Stimulated activated naive B cell treated with anti-CD40 and anti-IgM and Interleukin-4, amounts not matched to agents 10 μg/mL and 1 μg/mL and 100 μg/mL, for 72 hours (primary cell): ENCODE measurements around the gene ERGIC1.
"Not testable (repeated sequence)": the region's sequence is repeated elsewhere in the genome, so short reads cannot be mapped to it uniquely, and the experiment has no call there.

ENCODE experiments used
- ATAC-seq, 2 donors: fragments of 150-1000 bp; cut with Tn5 transposase; replicated peaks; 2 replicates each; pipeline ENCODE4 v1.10.0; 2021; ENCODE audit warnings: moderate library complexity in 1 of 2
- DNase-seq: peaks from one replicate; pipeline ENCODE4 v3.0.0; 2021
- H3K27ac Mint-ChIP-seq: one replicate; pipeline ENCODE4 v1.8.0; 2022; ENCODE audit warnings: mild to moderate bottlenecking, mixed read lengths
- H3K27me3 Mint-ChIP-seq, 2 donors: one replicate each; pipeline ENCODE4 v1.8.0; 2022; ENCODE audit warnings: mixed read lengths in 2 of 2
- H3K36me3 Mint-ChIP-seq, 2 donors: one replicate each; pipeline ENCODE4 v1.8.0; 2022; ENCODE audit warnings: mixed read lengths in 2 of 2, mild to moderate bottlenecking in 1 of 2
- H3K4me1 Mint-ChIP-seq, 2 donors: one replicate each; pipeline ENCODE4 v1.8.0; 2022; ENCODE audit warnings: mixed read lengths in 2 of 2, mild to moderate bottlenecking in 1 of 2
- H3K4me3 Mint-ChIP-seq, 2 donors: one replicate each; pipeline ENCODE4 v1.8.0; 2022; ENCODE audit warnings: mild to moderate bottlenecking in 2 of 2, mixed read lengths in 2 of 2, moderate library complexity in 1 of 2
- H3K9me3 Mint-ChIP-seq, 2 donors: one replicate each; pipeline ENCODE4 v1.8.0; 2022; ENCODE audit warnings: mixed read lengths in 2 of 2, mild to moderate bottlenecking in 1 of 2

ERGIC1 gene

GRCh38 chr5:172809774-172810173 is 24.3 kb upstream of the ERGIC1 start:
- H3K27ac Mint-ChIP-seq: no peak overlapping the region
- no peak for DNase-seq
- H3K36me3 Mint-ChIP-seq: peaks cover 0 to 5% of the 10 kb centered on the region in 2 donors
- peaks cover 11 to 12% of the 10 kb centered on the region in 2 donors for H3K4me1 Mint-ChIP-seq
- no peak for ATAC-seq
- H3K9me3 Mint-ChIP-seq: peaks cover 0 to 1% of the 10 kb centered on the region in 2 donors
- H3K4me3 Mint-ChIP-seq: no peak overlapping the region
- H3K27me3 Mint-ChIP-seq: no peaks in the 10 kb centered on the region

GRCh38 chr5:172810996-172811395 is 23.1 kb upstream of the ERGIC1 start:
- ATAC-seq, H3K4me3 Mint-ChIP-seq: not testable (repeated sequence)

GRCh38 chr5:172815631-172816030 is 18.4 kb upstream of the ERGIC1 start:
- DNase-seq (no peak), ATAC-seq (no peak)
- Mint-ChIP-seq H3K36me3 (no peaks in the 10 kb centered on the region), H3K27ac (peak overlapping the region; percentile 11), H3K27me3 (no peaks in the 10 kb centered on the region), H3K4me3 (no peak overlapping the region), H3K9me3 (no peaks in the 10 kb centered on the region), H3K4me1 (peaks cover 13 to 23% of the 10 kb centered on the region in 2 donors)

More at GRCh38 chr5:172810996-172811395, 23.1 kb upstream of the ERGIC1 start:
- not testable (repeated sequence) for H3K36me3 Mint-ChIP-seq, H3K27me3 Mint-ChIP-seq, DNase-seq, H3K27ac Mint-ChIP-seq, H3K9me3 Mint-ChIP-seq
- peaks cover 15 to 21% of the 10 kb centered on the region in 2 donors for H3K4me1 Mint-ChIP-seq

- DNase-seq (no peak), ATAC-seq (peak; percentile 63 to 85)
- Mint-ChIP-seq H3K4me3 (no peak overlapping the region), H3K27me3 (no peaks in the 10 kb centered on the region), H3K36me3 (no peaks in the 10 kb centered on the region), H3K9me3 (no peaks in the 10 kb centered on the region), H3K4me1 (peaks cover 13 to 23% of the 10 kb centered on the region in 2 donors), H3K27ac (peak overlapping the region; percentile 44)
Measured at GRCh38 chr5:172816925-172817562, 17.0 kb upstream of the ERGIC1 start.

- no peak for DNase-seq
- Mint-ChIP-seq H3K4me3 (no peak overlapping the region), H3K27ac (no peak overlapping the region), H3K4me1 (peaks cover 13 to 23% of the 10 kb centered on the region in 2 donors), H3K27me3 (no peaks in the 10 kb centered on the region), H3K36me3 (no peaks in the 10 kb centered on the region), H3K9me3 (no peaks in the 10 kb centered on the region)
- no peak for ATAC-seq
Measured at GRCh38 chr5:172817664-172818063, 16.4 kb upstream of the ERGIC1 start.

- ATAC-seq (no peak), DNase-seq (no peak)
- Mint-ChIP-seq H3K27me3 (no peaks in the 10 kb centered on the region), H3K4me1 (peaks cover 13 to 23% of the 10 kb centered on the region in 2 donors), H3K27ac (no peak overlapping the region), H3K9me3 (no peaks in the 10 kb centered on the region), H3K36me3 (no peaks in the 10 kb centered on the region), H3K4me3 (no peak overlapping the region)
Measured at GRCh38 chr5:172818081-172818480, 16.0 kb upstream of the ERGIC1 start.

- ATAC-seq (no peak), DNase-seq (no peak)
- no peaks in the 10 kb centered on the region for H3K9me3 Mint-ChIP-seq
- H3K4me1 Mint-ChIP-seq: peaks cover 13 to 23% of the 10 kb centered on the region in 2 donors
- no peak overlapping the region for H3K27ac Mint-ChIP-seq
- H3K27me3 Mint-ChIP-seq: no peaks in the 10 kb centered on the region
- no peaks in the 10 kb centered on the region for H3K36me3 Mint-ChIP-seq
- H3K4me3 Mint-ChIP-seq: no peak overlapping the region
Measured at GRCh38 chr5:172819569-172819968, 14.5 kb upstream of the ERGIC1 start.

GRCh38 chr5:172820046-172820767 is 13.8 kb upstream of the ERGIC1 start:
- H3K27me3 Mint-ChIP-seq: no peaks in the 10 kb centered on the region
- no peak for DNase-seq
- peaks cover 13 to 19% of the 10 kb centered on the region in 2 donors for H3K4me1 Mint-ChIP-seq
- peaks cover 3% of the 10 kb centered on the region in 2 donors for H3K36me3 Mint-ChIP-seq
- no peak overlapping the region for H3K27ac Mint-ChIP-seq
- no peak overlapping the region for H3K4me3 Mint-ChIP-seq
- no peak for ATAC-seq
- peaks cover under 1% of the 10 kb centered on the region in 2 donors for H3K9me3 Mint-ChIP-seq

- H3K27ac Mint-ChIP-seq: no peak overlapping the region
Measured at GRCh38 chr5:172821340-172821985, 12.6 kb upstream of the ERGIC1 start.

GRCh38 chr5:172823840-172824362 is 10.2 kb upstream of the ERGIC1 start:
- Mint-ChIP-seq H3K4me1 (peaks cover 2 to 5% of the 10 kb centered on the region in 2 donors), H3K27ac (no peak overlapping the region), H3K4me3 (no peak overlapping the region), H3K36me3 (peaks cover 14 to 19% of the 10 kb centered on the region in 2 donors), H3K27me3 (no peaks in the 10 kb centered on the region), H3K9me3 (peaks cover 17% of the 10 kb centered on the region in 2 donors)
- ATAC-seq (no peak), DNase-seq (no peak)

More at GRCh38 chr5:172821340-172821985, 12.6 kb upstream of the ERGIC1 start:
- no peak overlapping the region for H3K4me3 Mint-ChIP-seq
- H3K4me1 Mint-ChIP-seq: peaks cover 6 to 9% of the 10 kb centered on the region in 2 donors
- peaks cover 10 to 15% of the 10 kb centered on the region in 2 donors for H3K36me3 Mint-ChIP-seq
- H3K9me3 Mint-ChIP-seq: peaks cover 13% of the 10 kb centered on the region in 2 donors
- no peak for ATAC-seq
- no peak for DNase-seq
- no peaks in the 10 kb centered on the region for H3K27me3 Mint-ChIP-seq

- no peak for ATAC-seq
- DNase-seq: no peak
- Mint-ChIP-seq H3K27me3 (no peaks in the 10 kb centered on the region), H3K36me3 (peaks cover 14 to 19% of the 10 kb centered on the region in 2 donors), H3K4me1 (peaks cover 2 to 5% of the 10 kb centered on the region in 2 donors), H3K9me3 (peaks cover 17% of the 10 kb centered on the region in 2 donors), H3K4me3 (no peak overlapping the region), H3K27ac (no peak overlapping the region)
Measured at GRCh38 chr5:172825610-172826204, 8.3 kb upstream of the ERGIC1 start.

GRCh38 chr5:172827841-172828240 is 6.2 kb upstream of the ERGIC1 start:
- Mint-ChIP-seq H3K27me3 (no peaks in the 10 kb centered on the region), H3K4me1 (peaks cover 3 to 6% of the 10 kb centered on the region in 2 donors), H3K4me3 (no peak overlapping the region), H3K27ac (no peak overlapping the region), H3K36me3 (peaks cover 14 to 19% of the 10 kb centered on the region in 2 donors), H3K9me3 (peaks cover 17% of the 10 kb centered on the region in 2 donors)
- ATAC-seq: no peak
- DNase-seq: no peak

GRCh38 chr5:172828911-172829431 is 5.1 kb upstream of the ERGIC1 start:
- Mint-ChIP-seq H3K4me1 (peaks cover 9 to 15% of the 10 kb centered on the region in 2 donors), H3K9me3 (peaks cover 17% of the 10 kb centered on the region in 2 donors), H3K27me3 (no peaks in the 10 kb centered on the region), H3K4me3 (no peak overlapping the region), H3K36me3 (peaks cover 14 to 19% of the 10 kb centered on the region in 2 donors), H3K27ac (no peak overlapping the region)
- DNase-seq: no peak
- ATAC-seq: no peak
